Tibial nerve (tissue), 4 donors: ENCODE measurements around the gene ITGA3. TPM values are rescaled to one million over a fixed set of nuclear protein-coding genes. Genes with fewer than 3 reads are reported as not detected.

ENCODE experiments used
- DNase-seq, 2 donors: peaks; one replicate each; pipeline ENCODE4 v3.0.0-alpha.2; 2019; ENCODE audit warnings: low spot score in 2 of 2
- H3K27ac ChIP-seq, 4 donors: fragments of 200-600 bp; sonication (generic) in 3 of 4; one replicate each; pipeline ENCODE4 v1.5.1; 2017 to 2019; ENCODE audit warnings: mild to moderate bottlenecking in 1 of 4
- H3K27me3 ChIP-seq, 2 donors: fragments of 200-600 bp; sonication (generic) in 1 of 2; one replicate each; pipeline versions ENCODE4 v1.5.1 to v1.6.0; 2017 to 2019
- H3K36me3 ChIP-seq, 3 donors: fragments of 200-600 bp; sonication (generic); one replicate each; pipeline ENCODE4 v1.5.1; 2018 to 2019
- H3K4me1 ChIP-seq, 4 donors: fragments of 200-600 bp; sonication (generic) in 3 of 4; one replicate each; pipeline ENCODE4 v1.5.1; 2017 to 2019
- H3K4me3 ChIP-seq, 4 donors: fragments of 200-600 bp; sonication (generic) in 3 of 4; one replicate each; pipeline ENCODE4 v1.5.1; 2017 to 2019; ENCODE audit warnings: mild to moderate bottlenecking in 1 of 4, moderate library complexity in 1 of 4
- H3K9me3 ChIP-seq, 4 donors: fragments of 200-600 bp; sonication (generic) in 3 of 4; one replicate each; pipeline ENCODE4 v1.5.1; 2017 to 2019
- EP300 ChIP-seq, 2 donors: sonication (generic); formaldehyde crosslinking; IDR thresholded peaks; one replicate each; pipeline ENCODE4 v1.6.1; 2017; ENCODE audit warnings: antibody characterized with exemption in 2 of 2, mild to moderate bottlenecking in 1 of 2
- POLR2A ChIP-seq, 2 donors: fragments of 450-650 bp; IDR thresholded peaks; one replicate each; pipeline ENCODE4 v1.6.1; 2017; ENCODE audit warnings: antibody characterized with exemption in 2 of 2, mild to moderate bottlenecking in 2 of 2, moderate library complexity in 2 of 2
- WGBS, 2 donors: methylation state at CpG; one replicate each; pipeline ENCODE4 v1.1.5; 2018; 5-methylcytosine and 5-hydroxymethylcytosine counted together
- total RNA-seq, 4 donors: library from RNA; depleted of rRNA; stranded (reverse); fragments of >200 nt; gene quantifications; one replicate each; pipeline ENCODE4 v1.1.0, GENCODE V29; 2016
- TF ChIP-seq, protein P1 (sequence below), 5 experiments: fragments of 200-600 bp in 3 of 5; fragments of 450-650 bp in 2 of 5; sonication (generic) in 3 of 5; IDR thresholded peaks; one replicate each; pipeline ENCODE4 v1.5.1; 2016 to 2019; ENCODE audit warnings: antibody characterized with exemption in 5 of 5, mild to moderate bottlenecking in 3 of 5, moderate library complexity in 2 of 5

Gene ITGA3
- total RNA-seq, 4 donors from 2014 or later = 59.2 to 85.7 (median 69.1) TPM

DNA sequence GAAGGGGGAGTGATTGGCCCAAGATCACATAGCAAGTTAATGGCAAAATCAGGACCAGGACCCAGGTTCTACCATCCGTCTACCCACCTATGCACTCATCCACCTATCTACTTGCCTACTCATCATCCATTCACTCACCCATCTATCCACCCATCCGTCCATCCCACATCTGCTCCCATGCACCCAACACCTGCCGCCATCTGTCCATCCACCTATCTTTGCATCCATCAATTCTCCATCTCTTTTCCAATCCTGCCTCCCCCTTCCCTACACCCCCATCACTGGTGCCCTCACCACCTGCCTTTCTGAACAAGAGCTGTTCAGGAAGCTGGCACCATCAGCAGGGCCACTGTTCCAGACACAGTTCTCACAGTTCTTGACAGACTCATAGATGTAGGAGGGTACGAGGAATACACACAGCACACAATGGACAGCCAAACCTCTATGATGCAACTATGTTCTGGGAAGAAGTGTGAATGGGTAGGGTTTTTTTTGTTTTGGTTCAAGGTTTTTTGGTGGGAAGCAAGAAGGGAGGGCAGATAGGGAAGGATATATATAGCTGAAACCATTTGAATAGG lies 69.6 kb downstream of the ITGA3 start:
- 95 to 97% methylated on average over 4 of the region's 4 CpGs for WGBS, 2 donors
- Histone ChIP-seq H3K27ac (no peak overlapping the region), H3K4me1 (peaks cover 0 to 38% (median 20%) of the 10 kb centered on the region in 4 donors), H3K27me3 (peaks cover 0 to 34% of the 10 kb centered on the region in 2 donors), H3K36me3 (no peaks in the 10 kb centered on the region), H3K9me3 (no peaks in the 10 kb centered on the region), H3K4me3 (no peak overlapping the region)
- TF ChIP-seq EP300 (IDR thresholded peaks at IDR 0.05) (no peak), POLR2A (IDR thresholded peaks at IDR 0.05) (no peak)
- TF ChIP-seq, protein P1, sequence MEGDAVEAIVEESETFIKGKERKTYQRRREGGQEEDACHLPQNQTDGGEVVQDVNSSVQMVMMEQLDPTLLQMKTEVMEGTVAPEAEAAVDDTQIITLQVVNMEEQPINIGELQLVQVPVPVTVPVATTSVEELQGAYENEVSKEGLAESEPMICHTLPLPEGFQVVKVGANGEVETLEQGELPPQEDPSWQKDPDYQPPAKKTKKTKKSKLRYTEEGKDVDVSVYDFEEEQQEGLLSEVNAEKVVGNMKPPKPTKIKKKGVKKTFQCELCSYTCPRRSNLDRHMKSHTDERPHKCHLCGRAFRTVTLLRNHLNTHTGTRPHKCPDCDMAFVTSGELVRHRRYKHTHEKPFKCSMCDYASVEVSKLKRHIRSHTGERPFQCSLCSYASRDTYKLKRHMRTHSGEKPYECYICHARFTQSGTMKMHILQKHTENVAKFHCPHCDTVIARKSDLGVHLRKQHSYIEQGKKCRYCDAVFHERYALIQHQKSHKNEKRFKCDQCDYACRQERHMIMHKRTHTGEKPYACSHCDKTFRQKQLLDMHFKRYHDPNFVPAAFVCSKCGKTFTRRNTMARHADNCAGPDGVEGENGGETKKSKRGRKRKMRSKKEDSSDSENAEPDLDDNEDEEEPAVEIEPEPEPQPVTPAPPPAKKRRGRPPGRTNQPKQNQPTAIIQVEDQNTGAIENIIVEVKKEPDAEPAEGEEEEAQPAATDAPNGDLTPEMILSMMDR (IDR thresholded peaks at IDR 0.05) = no peak
- no peak for DNase-seq

DNA sequence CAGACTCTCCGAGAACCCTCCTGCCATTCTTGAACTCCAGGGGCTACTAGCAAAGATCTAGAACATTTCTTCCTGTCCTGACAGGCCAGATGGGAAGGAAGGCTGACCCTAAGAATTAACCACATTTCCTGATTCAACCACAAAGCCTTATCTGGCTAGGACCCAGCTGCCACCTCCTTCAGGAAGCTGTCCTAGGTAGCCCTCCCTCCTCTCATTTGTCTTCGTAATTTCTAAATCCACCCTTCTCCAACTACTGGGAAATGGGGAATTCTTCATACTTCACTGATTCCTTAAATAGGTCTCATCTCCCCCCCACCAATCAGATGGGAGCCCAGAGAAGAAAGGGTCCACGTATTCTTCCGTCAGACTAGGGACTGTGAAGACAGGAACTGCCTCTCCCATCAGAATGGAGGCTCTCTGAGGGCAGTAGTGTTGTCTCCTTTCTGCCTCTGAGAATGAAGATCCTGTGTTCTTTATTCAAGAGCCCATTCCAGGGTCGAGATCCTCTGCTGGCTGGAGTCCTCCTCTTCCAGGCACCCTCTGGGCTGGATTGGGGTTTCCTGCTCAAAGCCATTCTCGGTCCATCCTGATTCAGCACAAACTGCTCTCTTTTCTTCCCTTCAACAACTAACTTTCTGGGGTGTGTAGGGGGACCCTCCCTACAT lies 71.9 kb downstream of the ITGA3 start:
- 71 to 72% methylated on average over 6 of the region's 6 CpGs for WGBS, 2 donors
- no peak overlapping the region for H3K4me3 ChIP-seq
- TF ChIP-seq, protein P1 (IDR thresholded peaks at IDR 0.05) = no peak
- TF ChIP-seq POLR2A (IDR thresholded peaks at IDR 0.05) (no peak), EP300 (IDR thresholded peaks at IDR 0.05) (no peak)
- peaks cover 0 to 41% of the 10 kb centered on the region in 2 donors for H3K27me3 ChIP-seq
- no peaks in the 10 kb centered on the region for H3K36me3 ChIP-seq
- DNase-seq = no peak
- peaks cover 0 to 43% (median 20%) of the 10 kb centered on the region in 4 donors for H3K4me1 ChIP-seq
- H3K27ac ChIP-seq = no peak overlapping the region
- H3K9me3 ChIP-seq = no peaks in the 10 kb centered on the region

GRCh38 chr17:50128441-50129352 lies 72.8 kb downstream of the ITGA3 start:
- Histone ChIP-seq H3K9me3 (no peaks in the 10 kb centered on the region), H3K4me3 (peak overlapping the region in 3 of 4 donors; percentile 36 to 55 (median 44)), H3K36me3 (no peaks in the 10 kb centered on the region), H3K27me3 (peaks cover 0 to 41% of the 10 kb centered on the region in 2 donors), H3K4me1 (peaks cover 0 to 46% (median 20%) of the 10 kb centered on the region in 4 donors), H3K27ac (no peak overlapping the region)
- WGBS, 2 donors = 16 to 17% methylated on average over 31 to 32 of the region's 32 CpGs
- no peak for TF ChIP-seq POLR2A (IDR thresholded peaks at IDR 0.05)
- TF ChIP-seq, protein P1 (IDR thresholded peaks at IDR 0.05) = no peak
- TF ChIP-seq EP300 (IDR thresholded peaks at IDR 0.05) = no peak
- DNase-seq = no peak

DNA sequence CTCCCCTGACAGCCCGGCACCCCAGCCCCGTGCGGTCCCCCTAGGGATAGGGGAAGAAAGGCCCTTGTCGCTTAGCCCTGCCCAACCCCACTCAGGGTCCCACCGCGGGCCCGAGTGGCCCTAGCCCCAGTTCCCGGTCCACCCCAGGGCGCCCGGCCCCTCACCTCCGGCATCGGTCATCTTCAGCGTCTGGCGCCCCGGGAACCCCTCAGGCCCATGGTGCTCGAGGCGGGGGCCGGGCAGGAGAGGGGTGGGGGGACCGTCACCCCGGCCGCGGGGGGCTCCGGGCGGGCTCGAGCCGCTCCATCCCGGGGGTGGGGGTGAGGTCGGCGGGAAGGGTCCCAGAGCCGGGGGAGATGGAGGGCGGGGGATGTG lies 73.4 kb downstream of the ITGA3 start:
- no peak overlapping the region for H3K27ac ChIP-seq
- no peak for TF ChIP-seq EP300 (IDR thresholded peaks at IDR 0.05)
- TF ChIP-seq, protein P1 (IDR thresholded peaks at IDR 0.05) = no peak
- no peak for TF ChIP-seq POLR2A (IDR thresholded peaks at IDR 0.05)
- peak overlapping the region in 3 of 4 donors; percentile 36 to 55 (median 44) for H3K4me3 ChIP-seq
- H3K36me3 ChIP-seq = peaks cover 0 to 4% (median 0%) of the 10 kb centered on the region in 3 donors
- DNase-seq = no peak
- no peaks in the 10 kb centered on the region for H3K9me3 ChIP-seq
- peaks cover 0 to 48% (median 20%) of the 10 kb centered on the region in 4 donors for H3K4me1 ChIP-seq
- WGBS, 2 donors = 1 to 4% methylated on average over 17 to 24 of the region's 31 CpGs
- peaks cover 0 to 41% of the 10 kb centered on the region in 2 donors for H3K27me3 ChIP-seq
